ENCODE measurements around the gene PML.
"Not testable (repeated sequence)": the region's sequence is repeated elsewhere in the genome, so short reads cannot be mapped to it uniquely, and the experiment has no call there.

Gene PML

DNA sequence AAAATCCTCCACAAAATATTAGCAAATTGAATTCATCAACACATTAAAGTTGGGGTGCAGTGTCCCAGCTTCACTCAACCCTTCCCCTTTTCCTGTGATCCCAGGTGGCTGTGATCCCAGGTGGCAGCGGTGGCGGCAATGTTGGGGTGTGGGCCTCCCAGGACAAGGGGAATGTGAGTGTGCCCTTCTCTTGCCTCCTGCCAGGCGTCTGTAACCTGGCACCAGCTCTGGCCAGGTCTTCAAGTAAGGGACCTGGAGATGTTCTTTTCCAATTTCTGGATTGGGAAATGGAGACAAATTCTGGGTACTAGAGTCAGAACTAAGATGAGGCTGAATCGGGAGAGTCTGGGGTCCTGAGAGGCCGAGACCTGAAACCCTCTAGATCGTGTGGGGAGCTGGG is 67.7 kb downstream of the PML start:
- no peak for DNase-seq (ENCODE audit: low read depth)

DNA sequence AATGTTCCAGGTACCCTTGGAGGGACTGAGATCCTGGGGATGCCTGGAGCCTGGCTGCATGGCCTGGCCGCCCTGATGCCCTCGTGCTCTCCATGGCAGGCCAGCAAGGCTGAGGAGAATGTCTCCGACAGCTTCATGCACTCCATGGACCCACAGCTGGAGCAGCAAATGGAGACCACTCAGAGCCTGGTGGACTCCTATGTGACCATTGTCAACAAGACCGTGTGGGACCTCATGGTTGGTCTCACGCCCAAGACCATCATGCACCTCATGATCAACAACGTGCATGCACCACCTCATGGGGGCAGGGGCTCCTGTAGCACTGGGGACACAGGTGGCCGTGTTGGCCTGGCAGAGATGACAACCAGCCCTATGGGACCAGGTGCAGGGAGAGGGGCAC is 68.2 kb downstream of the PML start:
- no peak for DNase-seq (ENCODE audit: low read depth)

DNA sequence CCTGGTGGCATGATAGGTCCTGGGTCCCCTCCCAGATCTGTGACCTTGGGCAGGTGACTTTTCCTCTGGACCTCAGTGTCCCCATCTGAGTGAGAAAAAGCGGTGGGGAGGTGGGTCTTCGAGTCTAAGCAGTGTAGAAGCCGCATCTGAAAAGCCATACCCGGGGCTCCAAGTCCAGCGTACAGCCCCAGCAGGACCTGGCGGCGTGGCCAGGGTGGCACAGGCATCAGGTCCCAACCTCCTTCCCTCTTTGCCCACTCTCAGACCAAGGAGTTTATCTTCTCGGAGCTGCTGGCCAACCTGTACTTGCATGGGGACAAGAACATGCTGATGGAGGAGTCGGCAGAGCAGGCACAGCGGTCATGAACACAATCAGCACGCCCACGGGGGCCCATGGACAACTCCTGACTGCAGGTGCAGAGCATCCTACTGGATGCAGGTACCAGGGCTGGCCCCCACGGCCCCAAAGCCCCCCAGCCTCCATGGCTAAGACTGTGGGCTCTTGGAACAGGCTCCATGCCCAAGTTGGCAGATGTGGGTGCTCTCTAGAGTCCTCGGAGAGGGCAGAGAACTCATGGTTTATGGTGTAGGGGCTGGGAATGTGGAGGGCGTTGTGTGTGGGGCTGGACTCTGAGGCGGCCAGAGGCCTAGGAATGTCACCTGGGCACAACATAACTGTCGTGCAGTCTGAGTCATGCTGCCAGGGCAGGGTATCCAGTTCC is 69.1 kb downstream of the PML start:
- DNase-seq (ENCODE audit: low read depth): not testable (repeated sequence)

DNA sequence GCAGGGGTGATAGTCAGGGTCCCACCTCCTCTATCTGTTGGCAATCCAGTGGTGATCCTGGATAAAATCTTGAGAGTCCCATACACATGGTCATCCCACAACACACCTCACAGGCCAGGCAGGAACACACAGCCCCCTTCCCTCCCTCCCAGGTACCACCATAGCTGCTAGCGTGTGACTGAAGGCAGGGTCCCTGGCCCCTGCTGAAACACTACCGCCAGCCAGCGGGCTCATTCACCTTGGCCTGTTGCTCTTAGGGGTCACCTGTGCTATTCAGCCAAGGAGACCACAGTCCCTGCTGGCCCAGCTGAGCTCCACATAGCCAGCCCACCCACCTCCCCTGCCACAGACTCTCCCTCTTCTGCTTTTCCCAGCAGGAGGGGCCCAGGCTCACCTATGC is 69.7 kb downstream of the PML start:
- DNase-seq (ENCODE audit: low read depth): not testable (repeated sequence)

DNA sequence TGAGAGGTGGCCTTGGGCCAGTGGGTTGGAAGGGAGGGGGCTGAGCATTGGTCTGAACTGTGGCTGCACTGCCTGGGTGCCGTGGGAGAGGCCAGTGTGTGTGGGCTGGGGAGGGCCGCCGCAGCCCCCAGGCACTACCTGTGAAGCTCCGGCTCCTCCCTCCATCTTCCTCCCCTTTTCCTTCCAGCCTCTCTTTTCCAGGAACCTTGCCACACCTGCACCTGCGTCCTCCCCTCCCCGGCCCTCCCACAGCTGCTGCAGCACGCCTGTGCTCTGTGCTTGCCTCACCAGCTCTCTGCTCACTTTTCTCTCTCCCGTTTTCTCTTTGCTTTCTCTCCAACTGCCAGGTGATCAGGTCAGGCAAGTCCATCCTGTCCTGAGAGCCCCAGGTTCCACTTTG is 70.3 kb downstream of the PML start:
- not testable (repeated sequence) for DNase-seq (ENCODE audit: low read depth)

DNA sequence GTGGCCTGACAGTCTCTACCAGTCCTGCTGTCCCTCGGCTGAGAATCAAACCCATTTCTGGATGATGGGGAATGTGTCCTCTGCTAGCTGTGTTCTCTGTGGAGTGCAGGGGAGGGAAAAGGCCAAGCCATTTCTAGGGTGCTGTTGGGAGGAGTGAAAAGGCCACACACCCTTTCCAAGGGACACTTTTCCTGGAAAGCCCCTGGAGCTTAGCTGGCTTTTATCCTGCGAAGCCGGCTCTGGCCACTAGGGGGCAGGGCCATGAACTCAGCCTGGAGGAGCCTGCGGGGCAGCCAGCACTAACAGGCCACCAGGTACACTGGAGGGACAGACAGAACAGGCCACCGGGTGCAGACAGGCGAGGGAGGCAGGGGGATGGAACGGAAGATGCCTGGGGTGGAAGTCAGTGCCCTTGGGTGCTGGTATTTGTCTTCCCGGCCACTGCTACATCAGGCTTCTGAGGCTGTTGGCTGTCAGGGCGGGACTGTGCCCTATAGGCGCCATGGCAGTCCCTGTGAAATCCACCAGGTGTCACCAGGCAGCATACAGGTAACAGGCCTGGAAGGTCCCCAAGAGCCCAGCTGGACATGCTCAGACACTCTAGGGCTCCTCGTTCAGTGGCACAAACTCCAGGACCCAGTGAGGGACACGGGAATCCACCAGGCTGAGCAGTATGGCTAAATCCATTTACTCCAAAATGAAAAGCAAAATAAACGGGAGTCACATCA is 71.3 kb downstream of the PML start:
- not testable (repeated sequence) for DNase-seq (ENCODE audit: low read depth)

DNA sequence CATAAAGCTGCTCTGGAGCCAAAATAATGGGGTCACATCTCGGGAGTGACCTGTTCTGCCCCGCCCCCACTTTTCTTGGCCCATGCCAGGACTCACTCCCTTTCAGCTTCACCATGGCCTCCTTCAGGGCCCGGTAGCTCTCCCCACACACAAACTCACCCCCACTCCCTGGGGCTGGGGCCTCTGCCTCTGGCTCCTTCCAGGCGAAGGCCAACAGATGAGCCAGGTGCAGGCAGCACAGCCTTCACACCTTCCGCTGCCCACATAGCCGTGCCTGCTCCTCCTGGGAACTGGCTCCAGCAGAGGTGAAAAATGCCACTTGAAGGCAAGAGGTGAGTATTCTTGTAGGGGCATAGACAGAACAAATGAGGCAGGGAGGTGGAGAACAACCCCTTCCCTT is 77.1 kb downstream of the PML start:
- not testable (repeated sequence) for DNase-seq (ENCODE audit: low read depth)

DNA sequence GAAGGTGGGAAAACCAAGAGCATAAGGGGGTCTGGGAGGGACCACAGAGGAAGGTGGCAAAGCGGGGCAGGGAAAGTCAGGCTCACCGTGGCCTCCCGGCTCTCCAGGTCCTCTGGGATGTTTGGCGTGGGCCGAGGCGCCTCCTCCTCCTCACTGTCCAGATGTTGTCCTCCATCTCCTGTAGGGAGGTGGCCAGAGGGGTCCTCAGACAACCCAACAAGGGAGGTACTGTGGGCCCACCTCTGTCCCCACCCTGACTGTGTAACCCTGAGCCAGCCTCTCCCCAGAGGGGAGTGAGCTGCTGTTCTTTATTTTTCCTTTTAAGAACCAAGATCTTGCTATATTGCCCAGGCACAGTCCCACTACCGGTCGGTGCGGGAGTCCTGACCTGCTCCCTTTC is 77.6 kb downstream of the PML start:
- not testable (repeated sequence) for DNase-seq (ENCODE audit: low read depth)

DNA sequence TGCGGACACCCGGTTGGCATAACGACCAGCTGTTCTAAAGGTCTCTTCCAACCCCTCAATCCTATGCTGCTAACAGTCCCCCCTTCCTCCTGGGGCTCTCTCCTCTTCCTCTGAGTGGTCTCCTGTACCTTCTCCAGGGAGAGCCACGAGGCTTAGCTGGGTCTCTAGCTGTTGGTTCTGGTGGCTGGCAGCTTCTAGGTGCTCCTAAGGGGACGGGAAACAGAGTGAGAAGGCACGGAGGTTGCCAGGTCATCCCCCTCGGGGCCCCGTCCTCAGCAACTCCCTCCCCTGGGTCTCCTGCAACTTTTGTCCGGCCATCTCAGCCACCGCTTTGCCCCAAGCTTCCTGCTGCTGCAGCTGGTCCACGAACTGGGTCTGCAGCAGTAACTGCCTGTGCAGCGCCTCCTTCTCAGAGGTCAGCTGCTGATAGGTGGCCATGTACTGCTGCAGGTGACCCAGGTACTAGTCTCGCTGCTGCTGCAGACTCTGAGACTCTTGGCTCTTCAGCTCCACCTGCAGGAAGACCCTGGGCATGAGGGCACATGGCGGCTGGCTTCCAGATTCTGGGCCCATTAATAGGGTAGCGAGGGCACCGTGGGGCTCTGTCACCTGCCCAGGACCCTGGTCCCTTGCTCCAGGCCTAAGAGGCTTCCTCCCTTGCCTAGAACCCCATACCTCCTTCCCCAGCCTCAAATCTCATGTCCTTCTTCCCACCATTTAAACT is 78.3 kb downstream of the PML start:
- DNase-seq (ENCODE audit: low read depth): not testable (repeated sequence)

DNA sequence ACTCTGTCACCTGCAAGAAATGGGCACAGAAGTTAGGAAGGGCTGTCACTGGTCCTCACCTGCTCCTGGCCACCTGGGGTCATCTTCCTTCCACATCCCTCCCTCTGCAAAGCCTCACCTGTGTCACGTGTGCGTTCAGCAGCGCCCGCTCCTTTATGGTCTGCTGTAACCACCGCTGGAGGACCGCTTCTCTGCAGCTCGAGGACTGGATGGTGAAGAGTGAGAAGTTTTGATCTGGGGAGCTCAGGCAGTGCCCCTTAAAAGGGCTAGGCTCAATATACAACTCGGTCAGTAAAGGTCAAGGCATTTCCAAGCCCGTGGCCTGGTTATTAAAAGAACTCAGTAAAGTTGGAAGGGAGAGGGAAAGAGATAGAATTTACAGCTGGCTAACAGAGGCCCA is 81.3 kb downstream of the PML start:
- DNase-seq (ENCODE audit: low read depth): not testable (repeated sequence)

DNA sequence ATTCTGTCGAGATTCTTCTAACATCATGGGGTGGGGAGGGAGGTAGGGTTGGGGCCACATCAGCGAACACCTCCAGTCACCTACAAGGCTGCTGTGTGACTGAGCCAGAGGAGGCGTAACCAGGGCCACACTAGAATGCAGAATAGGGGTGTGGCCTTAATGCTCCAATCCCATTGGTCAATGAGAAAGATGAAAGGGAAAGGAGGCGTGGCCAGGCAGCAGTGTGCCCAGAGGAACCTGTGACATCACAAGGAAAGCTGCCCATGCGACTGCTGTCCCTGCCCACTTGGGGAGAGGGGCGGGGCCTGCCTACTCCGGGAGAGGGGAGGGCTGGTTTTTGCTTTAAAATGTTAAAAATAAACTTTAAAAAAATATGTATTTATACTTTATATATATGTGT is 87.9 kb downstream of the PML start, which contains the start of gene GOLGA6A:
Gene GOLGA6A, minus strand, starts transcription at position 101 of the 400 bp plus-strand sequence. Its CDS starts 41 bp downstream, at position 60.
- not testable (repeated sequence) for DNase-seq (ENCODE audit: low read depth)

DNA sequence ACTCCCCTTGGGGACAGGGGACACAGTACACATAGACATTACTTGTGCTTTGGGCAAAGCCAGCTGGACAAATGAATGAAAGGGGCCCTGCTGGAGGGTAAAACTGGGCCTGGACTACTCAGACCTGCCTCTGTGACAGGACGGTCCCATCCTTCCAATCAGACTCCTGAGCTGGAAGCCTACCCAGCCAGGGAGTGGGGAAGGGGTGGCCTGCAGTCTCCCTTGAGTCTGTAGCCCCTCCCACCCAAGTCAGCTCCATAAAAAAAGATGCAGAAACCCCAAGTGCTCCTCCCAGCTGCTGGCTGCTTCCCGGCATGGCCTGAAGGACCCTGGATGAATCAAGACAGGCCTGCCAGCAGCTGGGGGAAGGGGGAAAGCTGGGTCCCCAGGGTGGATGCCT is 100.1 kb downstream of the PML start:
- not testable (repeated sequence) for DNase-seq (ENCODE audit: low read depth)

DNA sequence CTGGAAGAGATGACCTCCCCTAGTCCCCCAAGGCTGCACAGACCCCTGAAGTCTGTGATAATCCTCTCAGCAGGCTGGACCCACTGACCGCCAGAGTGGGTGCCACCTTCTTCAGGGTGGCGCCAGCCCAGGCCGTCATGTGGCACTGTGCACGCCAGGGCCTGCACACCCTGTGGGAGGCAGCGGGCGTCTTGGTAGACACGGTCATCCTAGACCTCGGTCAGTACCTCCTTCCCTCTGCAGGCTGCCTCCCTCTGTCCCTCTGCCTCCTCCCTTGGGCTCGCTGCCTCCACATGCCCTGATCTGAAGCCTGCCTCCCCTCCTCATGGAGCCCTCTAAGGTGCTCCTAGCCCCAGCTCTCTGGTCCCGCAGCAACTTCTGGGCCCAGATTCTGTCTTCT is 101.1 kb downstream of the PML start:
- DNase-seq (ENCODE audit: low read depth): not testable (repeated sequence)

DNA sequence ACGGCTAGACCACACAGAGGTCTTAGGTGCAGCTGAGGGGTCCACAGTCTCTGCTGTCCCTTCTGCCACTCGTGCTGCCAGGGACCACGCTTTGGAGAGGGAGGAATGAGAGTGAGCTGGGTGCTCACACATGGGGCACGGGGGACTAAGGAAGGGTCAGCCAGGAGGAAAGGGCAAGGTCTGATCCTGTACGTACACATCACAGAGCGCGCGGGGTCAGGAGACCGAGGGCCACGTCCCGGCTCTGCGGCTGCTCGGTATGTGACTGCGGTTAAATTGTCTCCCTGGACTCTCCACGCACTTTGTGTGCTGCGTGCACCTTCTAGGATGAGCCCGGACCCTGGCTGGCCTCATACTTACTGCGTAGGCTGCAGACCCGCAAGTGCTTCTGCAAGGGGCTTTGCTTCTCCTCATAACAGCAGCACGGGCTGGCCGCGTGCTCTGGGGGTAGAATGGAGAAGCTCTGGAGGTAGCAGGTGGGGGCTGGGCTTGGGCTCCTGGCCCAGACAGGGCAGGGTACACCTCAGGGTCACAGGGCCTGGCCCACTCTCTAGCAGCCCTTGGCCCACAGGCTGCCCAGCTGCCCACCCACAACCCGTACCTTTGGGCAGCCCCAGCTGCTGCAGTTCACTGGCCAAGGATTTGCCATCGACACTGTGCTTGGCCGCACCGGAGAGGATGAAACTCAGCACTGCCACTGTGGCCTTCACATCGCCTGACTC is 102.4 kb downstream of the PML start:
- DNase-seq (ENCODE audit: low read depth): not testable (repeated sequence)

Data from HS-5 (cell line).